Epithelial cell of esophagus (primary cell): Measurements from ENCODE around the gene ATP8B4.

Experiments
- DNase-seq: peaks from one replicate; pipeline ENCODE4 v3.0.0; 2010; ENCODE audit warnings: low read depth
- H3K4me3 ChIP-seq: 2 replicates; pipeline ENCODE4 v1.5.1; 2011; ENCODE audit warnings: mild to moderate bottlenecking, low read length, control low read depth
- CTCF ChIP-seq: IDR thresholded peaks from 2 replicates; pipeline ENCODE4 v1.5.1; 2011; ENCODE audit warnings: low read depth, mild to moderate bottlenecking, low read length, control low read depth, inconsistent platforms; ENCODE audit not compliant: insufficient read depth; ENCODE audit errors: missing control alignments

ATP8B4 gene

GRCh38 chr15:49890689-49891088, 228.3 kb downstream of the ATP8B4 start:
- TF ChIP-seq CTCF, result no peak
- DNase-seq, result no peak
- H3K4me3 ChIP-seq, result no peak overlapping the region

- H3K4me3 ChIP-seq, result no peak overlapping the region
- no peak for TF ChIP-seq CTCF
- DNase-seq, result no peak
Measured at GRCh38 chr15:49889536-49889935, 229.5 kb downstream of the ATP8B4 start.

GRCh38 chr15:49888734-49889133, 230.3 kb downstream of the ATP8B4 start:
- H3K4me3 ChIP-seq, result no peak overlapping the region
- DNase-seq, result peak; percentile 9
- TF ChIP-seq CTCF, result no peak

GRCh38 chr15:49888323-49888693, 230.7 kb downstream of the ATP8B4 start:
- no peak for TF ChIP-seq CTCF
- H3K4me3 ChIP-seq, result no peak overlapping the region
- no peak for DNase-seq

- no peak overlapping the region for H3K4me3 ChIP-seq
- TF ChIP-seq CTCF, result no peak
- no peak for DNase-seq
Measured at GRCh38 chr15:49887659-49888322, 231.2 kb downstream of the ATP8B4 start.

- H3K4me3 ChIP-seq, result no peak overlapping the region
- TF ChIP-seq CTCF, result no peak
- DNase-seq, result no peak
Measured at GRCh38 chr15:49883121-49883520, 235.9 kb downstream of the ATP8B4 start.

- no peak for DNase-seq
- H3K4me3 ChIP-seq, result no peak overlapping the region
- TF ChIP-seq CTCF, result no peak
Measured at GRCh38 chr15:49881866-49882265, 237.2 kb downstream of the ATP8B4 start.
